CD14-positive monocyte (primary cell): ENCODE results near the gene PTPRO. TPM values are rescaled to one million over a fixed set of nuclear protein-coding genes. Genes with fewer than 3 reads are reported as not detected.

Experiments
- DNase-seq, 3 donors: peaks; one replicate each; pipeline ENCODE4 v3.0.0-alpha.2; 2011 to 2022
- H2AFZ ChIP-seq: 2 replicates; pipeline ENCODE4 v1.6.0; 2012; ENCODE audit warnings: mild to moderate bottlenecking, low read depth, low read length, inconsistent platforms; ENCODE audit not compliant: insufficient read depth, poor library complexity, severe bottlenecking
- H3K27ac ChIP-seq, 2 donors: 1 replicate in 1 of 2; 2 replicates in 1 of 2; pipeline ENCODE4 v1.5.1; 2012 to 2013; ENCODE audit warnings: low read length in 2 of 2, control low read depth in 1 of 2, inconsistent platforms in 1 of 2, low read depth in 1 of 2, mild to moderate bottlenecking in 1 of 2
- H3K27me3 ChIP-seq, 2 donors: one replicate each; pipeline versions ENCODE4 v1.6.0 to v1.6.1; 2011 to 2013; ENCODE audit warnings: low read length in 2 of 2; ENCODE audit not compliant: control insufficient read depth in 2 of 2, insufficient read depth in 2 of 2
- H3K36me3 ChIP-seq, 2 donors: replicated peaks in 1 of 2; 1 replicate in 1 of 2; 2 replicates in 1 of 2; pipeline versions ENCODE4 v1.5.1 to v1.6.1; 2012 to 2013; ENCODE audit warnings: low read length in 2 of 2, control low read depth in 1 of 2, inconsistent platforms in 1 of 2, mild to moderate bottlenecking in 1 of 2; ENCODE audit not compliant: insufficient read depth in 2 of 2, control insufficient read depth in 1 of 2
- H3K4me1 ChIP-seq, 2 donors: 1 replicate in 1 of 2; 2 replicates in 1 of 2; pipeline versions ENCODE4 v1.5.1 to v1.6.1; 2012 to 2013; ENCODE audit warnings: low read length in 2 of 2, control low read depth in 1 of 2, inconsistent platforms in 1 of 2, mild to moderate bottlenecking in 1 of 2, moderate library complexity in 1 of 2; ENCODE audit not compliant: insufficient read depth in 2 of 2, control insufficient read depth in 1 of 2
- H3K4me2 ChIP-seq: replicated peaks from 2 replicates; pipeline ENCODE3; 2012; ENCODE audit warnings: low read length, moderate library complexity, mild to moderate bottlenecking; ENCODE audit not compliant: poor library complexity, severe bottlenecking; ENCODE audit errors: extremely low read depth
- H3K4me3 ChIP-seq, 3 experiments: fragments of 200-600 bp in 1 of 3; sonication (generic) in 1 of 3; replicated peaks in 1 of 3; 1 replicate in 2 of 3; 2 replicates in 1 of 3; pipeline ENCODE4 v1.5.1; 2011 to 2013; ENCODE audit warnings: low read length in 3 of 3, mild to moderate bottlenecking in 3 of 3, control low read depth in 2 of 3, low read depth in 2 of 3, inconsistent platforms in 1 of 3, moderate library complexity in 1 of 3
- H3K79me2 ChIP-seq: 2 replicates; pipeline ENCODE4 v1.6.0; 2012; ENCODE audit warnings: mild to moderate bottlenecking, control low read depth, inconsistent platforms, low read length, moderate library complexity; ENCODE audit not compliant: insufficient read depth
- H3K9ac ChIP-seq: 2 replicates; pipeline ENCODE4 v1.6.0; 2017; ENCODE audit warnings: low read length, mild to moderate bottlenecking; ENCODE audit not compliant: insufficient read depth, poor library complexity, severe bottlenecking
- H3K9me3 ChIP-seq, 2 donors: replicated peaks in 1 of 2; 1 replicate in 1 of 2; 2 replicates in 1 of 2; pipeline versions ENCODE4 v1.5.1 to v1.6.1; 2012 to 2013; ENCODE audit warnings: low read length in 2 of 2, control low read depth in 1 of 2; ENCODE audit not compliant: control insufficient read depth in 1 of 2, insufficient read depth in 1 of 2
- H4K20me1 ChIP-seq: 2 replicates; pipeline ENCODE4 v1.6.0; 2012; ENCODE audit warnings: mild to moderate bottlenecking, low read length, control low read depth, moderate library complexity; ENCODE audit not compliant: insufficient read depth
- H3K27ac Mint-ChIP-seq, 7 donors: one replicate each; pipeline ENCODE4 v1.8.0; 2020; ENCODE audit warnings: mild to moderate bottlenecking in 7 of 7, mixed read lengths in 7 of 7, moderate library complexity in 6 of 7, inconsistent platforms in 2 of 7
- H3K27me3 Mint-ChIP-seq, 3 donors: one replicate each; pipeline ENCODE4 v1.8.0; 2021 to 2022; ENCODE audit warnings: low read depth in 3 of 3, mild to moderate bottlenecking in 3 of 3, mixed read lengths in 3 of 3, moderate library complexity in 3 of 3, inconsistent platforms in 1 of 3
- H3K36me3 Mint-ChIP-seq, 2 donors: one replicate each; pipeline ENCODE4 v1.8.0; 2020; ENCODE audit warnings: mixed read lengths in 2 of 2, inconsistent platforms in 1 of 2, mild to moderate bottlenecking in 1 of 2
- H3K4me1 Mint-ChIP-seq: one replicate; pipeline ENCODE4 v1.8.0; 2020; ENCODE audit warnings: mild to moderate bottlenecking, mixed read lengths
- H3K4me3 Mint-ChIP-seq, 2 donors: one replicate each; pipeline ENCODE4 v1.8.0; 2020; ENCODE audit warnings: mild to moderate bottlenecking in 2 of 2, mixed read lengths in 2 of 2, moderate library complexity in 1 of 2
- H3K9me3 Mint-ChIP-seq, 7 donors: one replicate each; pipeline ENCODE4 v1.8.0; 2020 to 2022; ENCODE audit warnings: mixed read lengths in 7 of 7, mild to moderate bottlenecking in 6 of 7, moderate library complexity in 6 of 7, inconsistent platforms in 2 of 7
- WGBS: methylation state at CpG from one replicate; pipeline ENCODE4 v1.1.5; 2013; ENCODE audit warnings: missing lambda C conversion rate; ENCODE audit not compliant: insufficient coverage; 5-methylcytosine and 5-hydroxymethylcytosine counted together
- intact Hi-C, 2 donors: fragments of 100-400 bp; cut with micrococcal nuclease; formaldehyde crosslinking; loops; one replicate each; pipeline versions ENCODE4 v1.15.0 to v1.15.1; 2023
- polyA plus RNA-seq, 3 donors: library from polyadenylated mRNA; depleted of rRNA in 1 of 3; unstranded in 2 of 3; stranded (reverse) in 1 of 3; fragments of 300-500 nt in 2 of 3; fragments of >200 nt in 1 of 3; fragmentation: Illumina TruSeq in 2 of 3; gene quantifications; 1 replicate in 2 of 3; 2 replicates in 1 of 3; pipeline ENCODE4 v1.2.3, GENCODE V29; 2012 to 2021
- TF ChIP-seq, protein P1 (sequence below): fragments of 200-600 bp; IDR thresholded peaks from one replicate; pipeline ENCODE4 v1.8.0; 2022; ENCODE audit warnings: antibody characterized with exemption, mild to moderate bottlenecking

The PTPRO gene
- polyA plus RNA-seq, 3 donors = 3.1 to 12.0 (median 4.7) TPM

DNA sequence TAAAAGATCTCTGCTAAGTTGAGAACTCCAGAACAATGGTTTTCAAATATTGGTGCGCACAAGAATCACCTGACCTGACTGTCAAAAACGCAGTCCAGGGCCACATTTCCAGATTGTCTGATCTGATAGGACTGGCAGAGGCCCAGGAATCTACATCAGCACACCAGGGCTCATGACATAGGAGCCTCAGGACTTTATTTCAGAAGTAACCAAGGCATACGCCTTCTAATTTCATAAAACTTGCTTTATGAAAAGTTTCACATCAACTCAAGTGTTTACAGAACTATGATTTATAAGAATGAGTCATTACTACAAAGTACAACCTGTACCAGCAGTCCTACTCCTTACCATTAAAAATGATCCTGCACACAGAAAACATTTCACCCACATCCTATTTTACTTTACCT is 47.7 kb upstream of the PTPRO start:
- peaks cover 0 to 2% (median 0%) of the 10 kb centered on the region in 7 donors for H3K9me3 Mint-ChIP-seq
- Histone ChIP-seq H4K20me1 (no peaks in the 10 kb centered on the region), H3K36me3 (no peaks in the 10 kb centered on the region), H3K4me3 (no peak overlapping the region), H3K4me1 (no peaks in the 10 kb centered on the region), H2AFZ (no peak overlapping the region), H3K27me3 (peaks cover 1 to 2% of the 10 kb centered on the region in 2 donors), H3K27ac (no peak overlapping the region), H3K9me3 (no peaks in the 10 kb centered on the region), H3K9ac (no peak overlapping the region), H3K79me2 (no peaks in the 10 kb centered on the region), H3K4me2 (no peak overlapping the region)
- no peak overlapping the region for H3K4me3 Mint-ChIP-seq
- intact Hi-C loops = loop anchor here (10.0 kb wide), 4 partner anchors 240 to 580 kb away; no protein-coding TSS in a partner anchor
- H3K36me3 Mint-ChIP-seq = no peaks in the 10 kb centered on the region
- H3K27me3 Mint-ChIP-seq = peaks cover 8 to 26% (median 16%) of the 10 kb centered on the region in 3 donors
- no peak overlapping the region for H3K27ac Mint-ChIP-seq
- 56% methylated on average over 2 of the region's 3 CpGs for WGBS
- DNase-seq = no peak
- peaks cover 7% of the 10 kb centered on the region for H3K4me1 Mint-ChIP-seq
- TF ChIP-seq, protein P1, sequence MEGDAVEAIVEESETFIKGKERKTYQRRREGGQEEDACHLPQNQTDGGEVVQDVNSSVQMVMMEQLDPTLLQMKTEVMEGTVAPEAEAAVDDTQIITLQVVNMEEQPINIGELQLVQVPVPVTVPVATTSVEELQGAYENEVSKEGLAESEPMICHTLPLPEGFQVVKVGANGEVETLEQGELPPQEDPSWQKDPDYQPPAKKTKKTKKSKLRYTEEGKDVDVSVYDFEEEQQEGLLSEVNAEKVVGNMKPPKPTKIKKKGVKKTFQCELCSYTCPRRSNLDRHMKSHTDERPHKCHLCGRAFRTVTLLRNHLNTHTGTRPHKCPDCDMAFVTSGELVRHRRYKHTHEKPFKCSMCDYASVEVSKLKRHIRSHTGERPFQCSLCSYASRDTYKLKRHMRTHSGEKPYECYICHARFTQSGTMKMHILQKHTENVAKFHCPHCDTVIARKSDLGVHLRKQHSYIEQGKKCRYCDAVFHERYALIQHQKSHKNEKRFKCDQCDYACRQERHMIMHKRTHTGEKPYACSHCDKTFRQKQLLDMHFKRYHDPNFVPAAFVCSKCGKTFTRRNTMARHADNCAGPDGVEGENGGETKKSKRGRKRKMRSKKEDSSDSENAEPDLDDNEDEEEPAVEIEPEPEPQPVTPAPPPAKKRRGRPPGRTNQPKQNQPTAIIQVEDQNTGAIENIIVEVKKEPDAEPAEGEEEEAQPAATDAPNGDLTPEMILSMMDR = no peak

GRCh38 chr12:15276088-15276698 is 46.1 kb upstream of the PTPRO start:
- WGBS = 40% methylated on average over 1 of the region's 8 CpGs
- Histone ChIP-seq H3K27ac (no peak overlapping the region), H3K4me1 (no peaks in the 10 kb centered on the region), H3K4me3 (no peak overlapping the region), H3K9me3 (no peaks in the 10 kb centered on the region), H3K4me2 (no peak overlapping the region), H3K36me3 (no peaks in the 10 kb centered on the region), H3K9ac (no peak overlapping the region), H4K20me1 (no peaks in the 10 kb centered on the region), H3K27me3 (peaks cover 2 to 12% of the 10 kb centered on the region in 2 donors), H2AFZ (no peak overlapping the region), H3K79me2 (no peaks in the 10 kb centered on the region)
- H3K4me1 Mint-ChIP-seq = peaks cover 7% of the 10 kb centered on the region
- peaks cover 8 to 28% (median 16%) of the 10 kb centered on the region in 3 donors for H3K27me3 Mint-ChIP-seq
- no peaks in the 10 kb centered on the region for H3K36me3 Mint-ChIP-seq
- TF ChIP-seq, protein P1 = peak; percentile 78
- peak in 2 of 3 donors; percentile 7 to 10 for DNase-seq
- intact Hi-C loops = loop anchor here (10.0 kb wide), 4 partner anchors 239 to 579 kb away; no protein-coding TSS in a partner anchor
- no peak overlapping the region for H3K27ac Mint-ChIP-seq
- peaks cover 0 to 2% (median 0%) of the 10 kb centered on the region in 7 donors for H3K9me3 Mint-ChIP-seq
- peak overlapping the region in 1 of 2 donors; percentile 11 for H3K4me3 Mint-ChIP-seq
